H1 (cell line): ENCODE measurements around the gene MAD2L2.

Experiments
- FOSL1 ChIP-seq: IDR thresholded peaks from 2 replicates; pipeline ENCODE4 v1.6.1; 2011; ENCODE audit warnings: mild to moderate bottlenecking, low read depth, low read length, moderate library complexity; ENCODE audit not compliant: insufficient read depth
- NRF1 ChIP-seq: IDR thresholded peaks from 2 replicates; pipeline ENCODE4 v1.6.1; 2011; ENCODE audit warnings: mild to moderate bottlenecking, low read depth, low read length, improper control_type of control experiment
- POLR2A ChIP-seq, 2 experiments: IDR thresholded peaks; 1 replicate in 1 of 2; 2 replicates in 1 of 2; pipeline ENCODE4 v1.6.1; 2011; ENCODE audit warnings: low read depth in 2 of 2, low read length in 2 of 2, mild to moderate bottlenecking in 2 of 2; ENCODE audit errors: control extremely low read depth in 1 of 2
- POLR2AphosphoS5 ChIP-seq: IDR thresholded peaks from 2 replicates; pipeline ENCODE4 v1.6.1; 2011; ENCODE audit warnings: low read depth, low read length
- RAD21 ChIP-seq, 2 experiments: IDR thresholded peaks in 1 of 2; conservative IDR thresholded peaks in 1 of 2; 2 replicates each; pipeline ENCODE4 v1.6.1; 2011; ENCODE audit warnings: low read depth in 2 of 2, low read length in 2 of 2, improper control_type of control experiment in 1 of 2, inconsistent platforms in 1 of 2, mild to moderate bottlenecking in 1 of 2, moderate library complexity in 1 of 2
- SIN3A ChIP-seq, 2 experiments: IDR thresholded peaks in 1 of 2; conservative IDR thresholded peaks in 1 of 2; 2 replicates each; pipeline ENCODE4 v1.6.1; 2011 to 2012; ENCODE audit warnings: low read length in 2 of 2, improper control_type of control experiment in 1 of 2, low read depth in 1 of 2, mild to moderate bottlenecking in 1 of 2
- SP1 ChIP-seq: IDR thresholded peaks from 2 replicates; pipeline ENCODE4 v1.6.1; 2011; ENCODE audit warnings: low read depth, low read length
- YY1 ChIP-seq: IDR thresholded peaks from 2 replicates; pipeline ENCODE4 v1.6.1; 2011; ENCODE audit warnings: low read depth, mild to moderate bottlenecking, low read length
- TF ChIP-seq, protein P1 (sequence below), 3 experiments: IDR thresholded peaks; 1 replicate in 2 of 3; 2 replicates in 1 of 3; pipeline versions ENCODE4 v1.5.1 to v1.6.1; 2011; ENCODE audit warnings: low read length in 3 of 3, mild to moderate bottlenecking in 3 of 3, inconsistent platforms in 2 of 3, low read depth in 1 of 3, moderate library complexity in 1 of 3; ENCODE audit not compliant: insufficient read depth in 1 of 3; ENCODE audit errors: control extremely low read depth in 1 of 3
- TF ChIP-seq, protein P2 (sequence below): IDR thresholded peaks from 2 replicates; pipeline ENCODE4 v1.6.1; 2012; ENCODE audit warnings: inconsistent platforms

DNA sequence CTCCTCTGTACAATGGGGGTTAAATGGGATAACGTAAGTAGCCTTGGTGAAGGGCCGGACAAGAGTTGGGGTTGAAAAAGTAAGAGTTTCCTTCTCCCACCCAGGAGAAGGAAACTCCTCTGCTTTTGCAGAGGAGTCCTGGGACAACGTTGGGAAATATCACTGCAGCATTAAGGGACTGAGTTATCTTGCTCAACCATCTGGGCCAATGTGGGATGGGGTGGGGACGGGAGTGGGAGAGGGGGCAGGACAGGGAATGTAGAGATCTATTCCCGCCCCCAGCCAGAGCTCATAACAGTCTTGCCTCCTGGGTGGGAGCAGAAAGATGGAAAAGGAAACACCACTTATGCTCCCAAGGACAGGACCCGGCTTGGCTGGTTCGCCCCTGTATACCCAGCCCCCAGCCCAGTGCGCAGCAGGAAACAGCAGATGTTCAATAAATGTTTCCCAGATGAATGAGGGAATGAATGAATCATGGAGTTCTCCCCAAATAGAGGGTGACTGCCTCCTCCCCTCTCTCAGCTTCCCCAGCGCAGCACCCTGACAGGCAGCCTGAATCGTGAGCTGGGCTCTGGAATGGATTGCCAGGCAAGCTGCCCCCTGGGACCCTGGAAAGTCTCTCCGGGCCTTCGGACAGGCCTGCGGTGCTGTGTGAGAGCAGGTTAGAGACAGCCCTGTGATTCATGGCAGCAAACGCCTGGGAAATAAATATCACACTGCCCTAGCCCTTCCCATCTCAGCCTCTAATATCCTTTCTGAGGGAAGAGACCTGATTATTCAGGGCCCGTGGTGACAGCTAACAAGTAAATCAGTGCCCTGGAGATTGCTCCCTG, 51.5 kb downstream of the MAD2L2 start:
- TF ChIP-seq NRF1 (no peak), POLR2A (IDR thresholded peaks at IDR 0.05; ENCODE audit: control extremely low read depth in 1 of 2, low read depth in 2 of 2, low read length in 2 of 2) (no peak), FOSL1 (no peak), POLR2AphosphoS5 (no peak), YY1 (no peak), SIN3A (conservative IDR thresholded peaks at IDR 0.05 in 1 of 2, IDR thresholded peaks at IDR 0.05 in 1 of 2; ENCODE audit: low read depth in 1 of 2, low read length in 2 of 2) (no peak), SP1 (no peak), RAD21 (IDR thresholded peaks at IDR 0.05 in 1 of 2, conservative IDR thresholded peaks at IDR 0.05 in 1 of 2; ENCODE audit: low read depth in 2 of 2, low read length in 2 of 2) (no peak)
- TF ChIP-seq, protein P1, sequence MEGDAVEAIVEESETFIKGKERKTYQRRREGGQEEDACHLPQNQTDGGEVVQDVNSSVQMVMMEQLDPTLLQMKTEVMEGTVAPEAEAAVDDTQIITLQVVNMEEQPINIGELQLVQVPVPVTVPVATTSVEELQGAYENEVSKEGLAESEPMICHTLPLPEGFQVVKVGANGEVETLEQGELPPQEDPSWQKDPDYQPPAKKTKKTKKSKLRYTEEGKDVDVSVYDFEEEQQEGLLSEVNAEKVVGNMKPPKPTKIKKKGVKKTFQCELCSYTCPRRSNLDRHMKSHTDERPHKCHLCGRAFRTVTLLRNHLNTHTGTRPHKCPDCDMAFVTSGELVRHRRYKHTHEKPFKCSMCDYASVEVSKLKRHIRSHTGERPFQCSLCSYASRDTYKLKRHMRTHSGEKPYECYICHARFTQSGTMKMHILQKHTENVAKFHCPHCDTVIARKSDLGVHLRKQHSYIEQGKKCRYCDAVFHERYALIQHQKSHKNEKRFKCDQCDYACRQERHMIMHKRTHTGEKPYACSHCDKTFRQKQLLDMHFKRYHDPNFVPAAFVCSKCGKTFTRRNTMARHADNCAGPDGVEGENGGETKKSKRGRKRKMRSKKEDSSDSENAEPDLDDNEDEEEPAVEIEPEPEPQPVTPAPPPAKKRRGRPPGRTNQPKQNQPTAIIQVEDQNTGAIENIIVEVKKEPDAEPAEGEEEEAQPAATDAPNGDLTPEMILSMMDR (IDR thresholded peaks at IDR 0.05; ENCODE audit: control extremely low read depth in 1 of 3, insufficient read depth in 1 of 3, low read depth in 1 of 3, low read length in 3 of 3): no peak
- TF ChIP-seq, protein P2, sequence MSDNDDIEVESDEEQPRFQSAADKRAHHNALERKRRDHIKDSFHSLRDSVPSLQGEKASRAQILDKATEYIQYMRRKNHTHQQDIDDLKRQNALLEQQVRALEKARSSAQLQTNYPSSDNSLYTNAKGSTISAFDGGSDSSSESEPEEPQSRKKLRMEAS: no peak
